Osteoblast (primary cell): ENCODE data around the gene MKNK1. TPM values are rescaled to one million over a fixed set of nuclear protein-coding genes. Genes with fewer than 3 reads are reported as not detected.

Experiments
- DNase-seq: peaks from one replicate; pipeline ENCODE4 v3.0.0; 2011; ENCODE audit warnings: low spot score, mixed read lengths; ENCODE audit not compliant: insufficient read length; ENCODE audit errors: missing footprints
- H2AFZ ChIP-seq: 2 replicates; pipeline ENCODE4 v1.6.0; 2011; ENCODE audit warnings: mild to moderate bottlenecking, low read length
- H3K27ac ChIP-seq: 2 replicates; pipeline ENCODE4 v1.5.1; 2011; ENCODE audit warnings: mild to moderate bottlenecking, low read depth, low read length, moderate library complexity
- H3K27me3 ChIP-seq: 2 replicates; pipeline ENCODE4 v1.6.0; 2012; ENCODE audit warnings: mild to moderate bottlenecking, control low read depth, inconsistent platforms, low read length, moderate library complexity; ENCODE audit not compliant: insufficient read depth
- H3K36me3 ChIP-seq: 2 replicates; pipeline ENCODE4 v1.5.1; 2011; ENCODE audit warnings: mild to moderate bottlenecking, low read length, control low read depth, moderate library complexity; ENCODE audit not compliant: insufficient read depth
- H3K4me1 ChIP-seq: 2 replicates; pipeline ENCODE4 v1.5.1; 2011; ENCODE audit warnings: mild to moderate bottlenecking, low read length, control low read depth, moderate library complexity; ENCODE audit not compliant: insufficient read depth
- H3K4me2 ChIP-seq: 2 replicates; pipeline ENCODE4 v1.6.0; 2011; ENCODE audit warnings: mild to moderate bottlenecking, low read length; ENCODE audit not compliant: insufficient read depth
- H3K4me3 ChIP-seq: fragments of 200-600 bp; sonication (generic); 3 replicates; pipeline ENCODE4 v1.5.1; 2012; ENCODE audit warnings: mild to moderate bottlenecking, low read length, inconsistent platforms; ENCODE audit not compliant: insufficient read depth
- H3K79me2 ChIP-seq: 2 replicates; pipeline ENCODE4 v1.6.0; 2012; ENCODE audit warnings: mild to moderate bottlenecking, low read length, control low read depth, inconsistent platforms; ENCODE audit not compliant: insufficient read depth
- H3K9me3 ChIP-seq: 2 replicates; pipeline ENCODE4 v1.5.1; 2011; ENCODE audit warnings: low read depth, low read length, control low read depth
- H4K20me1 ChIP-seq: 2 replicates; pipeline ENCODE4 v1.6.0; 2012; ENCODE audit warnings: mild to moderate bottlenecking, low read length, control low read depth; ENCODE audit not compliant: insufficient read depth
- total RNA-seq: library from RNA; depleted of rRNA; stranded (reverse); fragments of >200 nt; gene quantifications from 2 replicates; pipeline ENCODE4 v1.2.3, GENCODE V29; 2012
- TF ChIP-seq, protein P1 (sequence below): IDR thresholded peaks from 2 replicates; pipeline ENCODE4 v1.5.1; 2011; ENCODE audit warnings: mild to moderate bottlenecking, low read depth, low read length, moderate library complexity; ENCODE audit errors: extremely low read depth

MKNK1 gene
- total RNA-seq, 1 donor, result 31.8 TPM

DNA sequence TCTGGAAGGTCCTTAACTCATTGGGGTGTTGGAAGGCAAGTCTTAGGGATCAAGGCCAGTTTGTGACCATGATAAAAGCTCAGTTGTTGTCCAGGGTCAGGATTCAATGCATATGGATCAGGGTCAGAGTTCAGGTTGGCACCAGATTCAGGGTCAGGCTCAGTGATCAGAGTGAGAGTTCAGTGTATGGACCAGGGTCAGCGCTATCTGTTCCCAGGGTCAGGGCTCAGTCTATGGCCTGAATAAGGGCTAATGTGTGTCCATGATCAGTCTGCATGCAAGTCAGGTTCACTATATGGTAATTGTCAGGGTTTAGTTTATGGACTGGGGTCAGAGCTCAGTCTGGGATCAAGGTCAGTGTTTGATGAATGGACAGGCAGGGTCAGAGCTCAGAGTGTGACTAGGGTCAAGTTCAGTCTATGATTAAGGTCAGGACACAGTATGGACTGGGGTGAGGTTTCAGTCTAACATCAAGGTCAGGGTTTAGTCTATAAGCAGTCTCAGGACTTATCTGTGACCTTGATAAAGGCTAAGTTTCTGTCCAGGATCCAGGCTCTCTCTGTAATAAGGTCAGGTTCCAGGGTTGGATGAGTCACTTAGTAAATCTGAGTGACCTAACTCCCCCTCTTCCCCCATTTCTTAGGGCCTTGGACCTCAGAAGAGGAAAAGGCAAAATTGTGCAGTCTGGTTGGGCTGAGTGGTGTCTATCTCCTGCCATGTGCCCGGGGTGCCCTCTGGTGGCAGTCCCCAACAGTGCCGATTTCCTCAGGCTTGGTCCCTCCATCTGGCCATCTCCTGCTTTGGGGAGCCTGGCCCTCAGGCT lies 76.4 kb downstream of the MKNK1 start:
- H3K27me3 ChIP-seq, result peaks cover 22% of the 10 kb centered on the region
- H3K4me3 ChIP-seq, result no peak overlapping the region
- peaks cover 5% of the 10 kb centered on the region for H3K4me1 ChIP-seq
- no peak overlapping the region for H2AFZ ChIP-seq
- no peak overlapping the region for H3K4me2 ChIP-seq
- no peak overlapping the region for H3K27ac ChIP-seq
- peak; percentile 99 for DNase-seq
- H3K9me3 ChIP-seq, result no peaks in the 10 kb centered on the region
- no peaks in the 10 kb centered on the region for H4K20me1 ChIP-seq
- no peaks in the 10 kb centered on the region for H3K36me3 ChIP-seq
- no peaks in the 10 kb centered on the region for H3K79me2 ChIP-seq
- TF ChIP-seq, protein P1, sequence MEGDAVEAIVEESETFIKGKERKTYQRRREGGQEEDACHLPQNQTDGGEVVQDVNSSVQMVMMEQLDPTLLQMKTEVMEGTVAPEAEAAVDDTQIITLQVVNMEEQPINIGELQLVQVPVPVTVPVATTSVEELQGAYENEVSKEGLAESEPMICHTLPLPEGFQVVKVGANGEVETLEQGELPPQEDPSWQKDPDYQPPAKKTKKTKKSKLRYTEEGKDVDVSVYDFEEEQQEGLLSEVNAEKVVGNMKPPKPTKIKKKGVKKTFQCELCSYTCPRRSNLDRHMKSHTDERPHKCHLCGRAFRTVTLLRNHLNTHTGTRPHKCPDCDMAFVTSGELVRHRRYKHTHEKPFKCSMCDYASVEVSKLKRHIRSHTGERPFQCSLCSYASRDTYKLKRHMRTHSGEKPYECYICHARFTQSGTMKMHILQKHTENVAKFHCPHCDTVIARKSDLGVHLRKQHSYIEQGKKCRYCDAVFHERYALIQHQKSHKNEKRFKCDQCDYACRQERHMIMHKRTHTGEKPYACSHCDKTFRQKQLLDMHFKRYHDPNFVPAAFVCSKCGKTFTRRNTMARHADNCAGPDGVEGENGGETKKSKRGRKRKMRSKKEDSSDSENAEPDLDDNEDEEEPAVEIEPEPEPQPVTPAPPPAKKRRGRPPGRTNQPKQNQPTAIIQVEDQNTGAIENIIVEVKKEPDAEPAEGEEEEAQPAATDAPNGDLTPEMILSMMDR, result peak; percentile 92

DNA sequence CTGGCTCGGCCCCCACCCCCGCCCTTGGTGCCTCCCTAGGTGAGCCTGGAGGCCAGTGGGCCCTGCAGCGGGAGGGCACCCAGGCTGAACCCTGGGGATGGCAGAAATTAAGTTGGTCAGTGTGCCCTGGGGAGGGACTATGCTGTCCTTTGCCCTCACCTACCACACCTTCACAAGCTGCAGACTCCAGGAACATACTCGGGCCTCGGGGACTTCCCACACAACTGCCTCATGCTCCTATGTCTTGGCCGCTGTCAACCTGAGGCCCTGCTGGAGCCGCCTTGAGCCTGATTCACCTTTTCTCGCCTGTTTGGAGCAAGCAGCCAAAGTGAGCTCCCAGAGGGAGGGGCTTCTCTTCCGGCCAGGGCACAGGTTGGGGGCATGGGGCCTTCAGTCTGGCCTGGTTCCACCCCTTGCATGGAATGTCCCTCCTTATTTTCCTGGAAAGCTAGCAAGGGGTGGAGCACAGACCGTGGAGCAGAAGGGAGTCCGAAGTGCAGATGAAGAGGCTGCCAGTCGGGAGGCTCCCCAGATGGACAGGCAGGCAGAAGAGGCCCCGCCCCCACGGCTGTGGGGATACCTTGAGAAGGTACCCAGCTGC lies 77.3 kb downstream of the MKNK1 start:
- no peaks in the 10 kb centered on the region for H3K9me3 ChIP-seq
- H3K4me1 ChIP-seq, result peaks cover 12% of the 10 kb centered on the region
- no peak overlapping the region for H2AFZ ChIP-seq
- peak; percentile 69 for DNase-seq
- no peak overlapping the region for H3K4me3 ChIP-seq
- H3K36me3 ChIP-seq, result no peaks in the 10 kb centered on the region
- H3K27me3 ChIP-seq, result peaks cover 18% of the 10 kb centered on the region
- TF ChIP-seq, protein P1, result no peak
- no peak overlapping the region for H3K4me2 ChIP-seq
- no peaks in the 10 kb centered on the region for H3K79me2 ChIP-seq
- H4K20me1 ChIP-seq, result no peaks in the 10 kb centered on the region
- no peak overlapping the region for H3K27ac ChIP-seq

DNA sequence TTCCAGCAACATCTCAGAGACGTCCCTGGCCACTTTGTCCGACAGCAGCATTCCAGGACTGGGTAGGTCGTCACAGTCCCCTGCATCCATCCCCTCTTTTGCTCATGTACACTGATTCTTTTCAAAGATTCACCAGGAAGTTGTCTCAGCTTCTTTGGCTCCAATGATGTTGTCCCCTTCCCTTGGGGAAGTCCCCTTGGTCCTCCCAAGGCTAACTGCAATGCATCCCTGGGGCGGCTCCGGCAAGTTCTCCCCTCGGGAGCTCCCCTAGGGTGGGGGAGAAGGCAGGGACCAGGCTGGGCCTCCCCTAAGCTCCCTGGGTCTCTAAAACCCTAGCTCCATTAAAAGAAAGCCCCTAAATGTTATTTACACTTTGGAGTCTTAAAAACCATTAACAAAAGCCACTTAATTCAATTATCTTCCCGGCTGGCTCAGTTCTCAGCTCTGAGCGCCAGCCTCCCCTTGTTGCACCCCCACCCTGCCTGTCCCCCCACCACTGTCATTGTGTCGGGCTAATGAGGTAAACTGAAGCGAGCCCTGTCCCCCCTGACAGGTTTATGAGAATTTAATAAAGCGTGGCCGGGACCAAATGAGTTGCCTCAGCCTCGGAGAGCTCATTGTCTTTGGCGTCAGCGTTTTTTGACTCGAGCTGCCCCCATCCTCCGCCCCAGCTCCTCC lies 77.9 kb downstream of the MKNK1 start:
- TF ChIP-seq, protein P1, result no peak
- H3K4me1 ChIP-seq, result peaks cover 15% of the 10 kb centered on the region
- H3K9me3 ChIP-seq, result no peaks in the 10 kb centered on the region
- no peaks in the 10 kb centered on the region for H3K79me2 ChIP-seq
- no peak overlapping the region for H3K4me3 ChIP-seq
- peaks cover 18% of the 10 kb centered on the region for H3K27me3 ChIP-seq
- H3K27ac ChIP-seq, result no peak overlapping the region
- DNase-seq, result peak; percentile 50
- H3K4me2 ChIP-seq, result no peak overlapping the region
- H3K36me3 ChIP-seq, result no peaks in the 10 kb centered on the region
- H2AFZ ChIP-seq, result no peak overlapping the region
- no peaks in the 10 kb centered on the region for H4K20me1 ChIP-seq
